ENCODE measurements around the gene GRK5. TPM values are rescaled to one million over a fixed set of nuclear protein-coding genes. Genes with fewer than 3 reads are reported as not detected.

GRK5 gene
- total RNA-seq, 1 experiment from 2014 or later = 0.82 TPM

DNA sequence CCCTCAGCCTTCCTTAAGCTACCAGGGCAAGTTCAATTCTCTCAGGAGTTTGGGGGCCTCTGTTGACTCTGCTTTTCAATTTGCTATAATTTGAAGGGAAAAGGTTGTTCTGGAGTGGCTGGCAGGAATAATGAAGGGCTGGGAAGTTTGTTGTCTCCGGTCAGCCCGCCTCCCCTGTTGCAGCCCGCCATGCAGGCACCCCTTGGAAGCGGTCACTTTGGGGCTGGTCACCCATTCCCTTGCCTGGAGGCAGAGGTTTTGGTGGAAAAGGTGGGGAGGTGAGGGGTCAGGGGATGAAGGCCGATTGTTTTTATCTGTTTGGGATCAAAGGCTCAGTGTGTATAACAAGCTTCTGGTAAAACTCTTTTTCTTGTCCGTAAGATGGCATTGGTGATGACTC lies 79.1 kb downstream of the GRK5 start:
- CTCF ChIA-PET = no interaction called here
- no peaks in the 10 kb centered on the region for H3K36me3 Mint-ChIP-seq (ENCODE audit: insufficient read depth, unreplicated experiment)
- intact Hi-C loops (cut with micrococcal nuclease) = no loop called here
- peaks cover 13% of the 10 kb centered on the region for H3K27me3 Mint-ChIP-seq (ENCODE audit: insufficient read depth, unreplicated experiment)
- H3K4me1 Mint-ChIP-seq (ENCODE audit: insufficient read depth, unreplicated experiment) = peaks cover 18% of the 10 kb centered on the region
- H3K9me3 Mint-ChIP-seq (ENCODE audit: unreplicated experiment) = no peaks in the 10 kb centered on the region
- TF ChIP-seq, protein P1, sequence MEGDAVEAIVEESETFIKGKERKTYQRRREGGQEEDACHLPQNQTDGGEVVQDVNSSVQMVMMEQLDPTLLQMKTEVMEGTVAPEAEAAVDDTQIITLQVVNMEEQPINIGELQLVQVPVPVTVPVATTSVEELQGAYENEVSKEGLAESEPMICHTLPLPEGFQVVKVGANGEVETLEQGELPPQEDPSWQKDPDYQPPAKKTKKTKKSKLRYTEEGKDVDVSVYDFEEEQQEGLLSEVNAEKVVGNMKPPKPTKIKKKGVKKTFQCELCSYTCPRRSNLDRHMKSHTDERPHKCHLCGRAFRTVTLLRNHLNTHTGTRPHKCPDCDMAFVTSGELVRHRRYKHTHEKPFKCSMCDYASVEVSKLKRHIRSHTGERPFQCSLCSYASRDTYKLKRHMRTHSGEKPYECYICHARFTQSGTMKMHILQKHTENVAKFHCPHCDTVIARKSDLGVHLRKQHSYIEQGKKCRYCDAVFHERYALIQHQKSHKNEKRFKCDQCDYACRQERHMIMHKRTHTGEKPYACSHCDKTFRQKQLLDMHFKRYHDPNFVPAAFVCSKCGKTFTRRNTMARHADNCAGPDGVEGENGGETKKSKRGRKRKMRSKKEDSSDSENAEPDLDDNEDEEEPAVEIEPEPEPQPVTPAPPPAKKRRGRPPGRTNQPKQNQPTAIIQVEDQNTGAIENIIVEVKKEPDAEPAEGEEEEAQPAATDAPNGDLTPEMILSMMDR (IDR thresholded peaks at IDR 0.05; ENCODE audit: unreplicated experiment) = no peak
- no TSS peak for BruUV-seq (replicated peaks)
- DNase-seq (ENCODE audit: unreplicated experiment) = no peak
- POLR2A ChIA-PET = interaction anchor here (0.9 kb wide), 1 partner anchor 112 kb away, joined by 3 read pairs; no protein-coding TSS in a partner anchor
- no peak overlapping the region for H3K4me3 Mint-ChIP-seq (ENCODE audit: unreplicated experiment)
- peak overlapping the region; percentile 52 for H3K27ac Mint-ChIP-seq (ENCODE audit: low read depth, unreplicated experiment)

DNA sequence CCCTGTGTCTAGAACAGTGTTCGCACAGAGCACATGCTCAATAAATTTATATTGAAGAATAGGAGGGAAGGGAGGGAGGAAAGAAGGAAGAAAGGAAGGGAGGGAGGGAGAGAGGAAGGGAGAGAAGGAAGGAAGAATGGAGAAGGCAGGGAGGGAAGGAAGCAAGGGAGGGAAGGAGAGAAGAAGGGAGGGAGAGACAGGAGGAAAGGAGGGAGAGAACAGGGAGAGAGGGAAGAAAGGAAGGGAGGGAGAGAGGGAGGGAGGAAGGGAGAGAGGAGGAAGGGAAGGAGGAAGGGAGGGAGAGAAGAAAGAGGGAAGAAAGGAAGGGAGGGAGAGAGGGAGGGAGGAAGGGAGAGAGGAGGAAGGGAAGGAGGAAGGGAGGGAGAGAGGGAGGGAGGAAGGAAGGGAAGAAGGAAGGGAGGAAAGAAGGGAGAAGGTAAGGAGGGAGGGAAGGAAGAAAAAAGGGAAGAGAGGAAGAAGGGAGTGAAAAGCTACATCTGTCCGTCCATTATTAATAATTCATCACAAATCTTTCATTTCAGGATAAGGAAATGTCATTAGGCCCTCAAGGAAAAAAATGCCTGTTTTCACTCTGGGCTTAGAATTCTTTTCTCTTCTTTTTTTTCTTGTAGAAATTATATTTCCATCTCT lies 79.7 kb downstream of the GRK5 start:
- DNase-seq (ENCODE audit: unreplicated experiment) = no peak
- CTCF ChIA-PET = no interaction called here
- H3K4me3 Mint-ChIP-seq (ENCODE audit: unreplicated experiment) = no peak overlapping the region
- H3K9me3 Mint-ChIP-seq (ENCODE audit: unreplicated experiment) = no peaks in the 10 kb centered on the region
- BruUV-seq (replicated peaks) = no TSS peak
- peaks cover 19% of the 10 kb centered on the region for H3K27me3 Mint-ChIP-seq (ENCODE audit: insufficient read depth, unreplicated experiment)
- no peaks in the 10 kb centered on the region for H3K36me3 Mint-ChIP-seq (ENCODE audit: insufficient read depth, unreplicated experiment)
- H3K27ac Mint-ChIP-seq (ENCODE audit: low read depth, unreplicated experiment) = no peak overlapping the region
- TF ChIP-seq, protein P1 (IDR thresholded peaks at IDR 0.05; ENCODE audit: unreplicated experiment) = no peak
- peaks cover 18% of the 10 kb centered on the region for H3K4me1 Mint-ChIP-seq (ENCODE audit: insufficient read depth, unreplicated experiment)
- POLR2A ChIA-PET = no interaction called here
- intact Hi-C loops (cut with micrococcal nuclease) = no loop called here

DNA sequence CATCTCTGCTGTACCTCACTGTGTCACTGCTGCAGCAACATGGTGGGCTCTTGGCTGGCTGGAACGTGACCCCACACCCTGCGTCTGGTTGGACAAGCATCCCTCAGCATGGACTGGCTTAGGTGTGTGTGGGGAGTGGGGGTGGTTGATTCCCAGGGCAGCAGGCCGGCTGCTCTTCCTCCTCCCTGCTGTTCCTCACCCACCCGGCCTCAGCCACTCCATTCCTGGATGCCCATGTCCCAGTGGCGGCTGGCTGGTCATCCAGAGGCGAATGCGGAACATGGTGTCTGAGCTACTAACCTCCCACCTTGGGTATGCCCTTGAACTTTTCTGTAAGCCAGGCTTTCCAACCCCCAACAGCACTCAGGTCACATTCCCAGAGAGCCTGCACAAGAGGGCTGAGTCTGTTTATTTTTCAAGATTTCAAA lies 81.2 kb downstream of the GRK5 start:
- TF ChIP-seq, protein P1 (IDR thresholded peaks at IDR 0.05; ENCODE audit: unreplicated experiment) = no peak
- intact Hi-C loops (cut with micrococcal nuclease) = no loop called here
- H3K36me3 Mint-ChIP-seq (ENCODE audit: insufficient read depth, unreplicated experiment) = no peaks in the 10 kb centered on the region
- ChIA-PET POLR2A (no interaction called here), CTCF (no interaction called here)
- no peak overlapping the region for H3K4me3 Mint-ChIP-seq (ENCODE audit: unreplicated experiment)
- DNase-seq (ENCODE audit: unreplicated experiment) = no peak
- peaks cover 25% of the 10 kb centered on the region for H3K27me3 Mint-ChIP-seq (ENCODE audit: insufficient read depth, unreplicated experiment)
- no peaks in the 10 kb centered on the region for H3K9me3 Mint-ChIP-seq (ENCODE audit: unreplicated experiment)
- no TSS peak for BruUV-seq (replicated peaks)
- peaks cover 18% of the 10 kb centered on the region for H3K4me1 Mint-ChIP-seq (ENCODE audit: insufficient read depth, unreplicated experiment)
- no peak overlapping the region for H3K27ac Mint-ChIP-seq (ENCODE audit: low read depth, unreplicated experiment)

DNA sequence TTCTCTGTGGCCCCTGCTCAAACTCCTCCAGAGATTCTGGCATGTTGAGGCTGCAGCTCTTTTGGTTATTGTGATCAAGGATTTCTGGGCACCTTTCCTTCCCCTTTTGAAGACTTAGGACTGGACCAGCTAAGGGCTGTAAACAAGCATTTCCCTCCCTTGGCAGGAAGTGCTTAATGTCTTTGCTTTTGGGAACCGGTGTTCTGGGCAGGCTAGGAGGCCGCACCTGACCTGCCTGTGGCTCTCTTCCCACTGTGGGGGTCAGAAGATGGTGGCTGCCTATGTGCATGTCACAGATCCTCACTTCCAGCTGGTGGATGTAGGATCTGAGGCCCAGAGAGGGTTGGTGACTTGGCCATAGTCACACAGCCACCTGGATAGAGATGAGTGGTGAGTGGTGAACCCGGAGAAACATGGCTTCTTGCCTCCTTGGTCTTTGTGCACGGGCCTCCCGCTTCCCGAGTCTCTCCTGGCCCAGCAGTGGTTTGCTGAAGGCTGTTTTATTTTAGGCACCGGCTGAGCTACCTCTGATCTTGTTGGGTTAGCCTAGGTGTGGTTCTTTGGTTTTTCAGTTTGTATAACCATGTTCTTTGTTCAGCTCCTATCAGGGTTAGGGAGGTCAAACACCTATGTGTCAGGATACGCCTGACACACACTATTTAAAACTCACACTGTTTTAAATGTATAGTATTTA lies 82.0 kb downstream of the GRK5 start:
- no TSS peak for BruUV-seq (replicated peaks)

More for the DNA sequence above, 82.0 kb downstream of the GRK5 start:
- no peaks in the 10 kb centered on the region for H3K9me3 Mint-ChIP-seq (ENCODE audit: unreplicated experiment)
- POLR2A ChIA-PET = no interaction called here
- DNase-seq (ENCODE audit: unreplicated experiment) = no peak
- peaks cover 16% of the 10 kb centered on the region for H3K4me1 Mint-ChIP-seq (ENCODE audit: insufficient read depth, unreplicated experiment)
- H3K27me3 Mint-ChIP-seq (ENCODE audit: insufficient read depth, unreplicated experiment) = peaks cover 25% of the 10 kb centered on the region
- H3K36me3 Mint-ChIP-seq (ENCODE audit: insufficient read depth, unreplicated experiment) = no peaks in the 10 kb centered on the region
- no peak overlapping the region for H3K27ac Mint-ChIP-seq (ENCODE audit: low read depth, unreplicated experiment)
- H3K4me3 Mint-ChIP-seq (ENCODE audit: unreplicated experiment) = no peak overlapping the region
- CTCF ChIA-PET = no interaction called here
- TF ChIP-seq, protein P1 (IDR thresholded peaks at IDR 0.05; ENCODE audit: unreplicated experiment) = no peak
- intact Hi-C loops (cut with micrococcal nuclease) = no loop called here
